Neural progenitor cell (in vitro differentiated cells): Measurements from ENCODE around the gene FTCD.

Experiments used
- EZH2 ChIP-seq: fragments of 200-600 bp; sonication (generic); IDR thresholded peaks from 2 replicates; pipeline ENCODE4 v1.6.1; 2017; ENCODE audit warnings: antibody characterized with exemption, mild to moderate bottlenecking, moderate library complexity
- EZH2phosphoT487 ChIP-seq: fragments of 200-600 bp; sonication (generic); IDR thresholded peaks from 2 replicates; pipeline ENCODE4 v1.6.1; 2017; ENCODE audit warnings: antibody characterized with exemption

DNA sequence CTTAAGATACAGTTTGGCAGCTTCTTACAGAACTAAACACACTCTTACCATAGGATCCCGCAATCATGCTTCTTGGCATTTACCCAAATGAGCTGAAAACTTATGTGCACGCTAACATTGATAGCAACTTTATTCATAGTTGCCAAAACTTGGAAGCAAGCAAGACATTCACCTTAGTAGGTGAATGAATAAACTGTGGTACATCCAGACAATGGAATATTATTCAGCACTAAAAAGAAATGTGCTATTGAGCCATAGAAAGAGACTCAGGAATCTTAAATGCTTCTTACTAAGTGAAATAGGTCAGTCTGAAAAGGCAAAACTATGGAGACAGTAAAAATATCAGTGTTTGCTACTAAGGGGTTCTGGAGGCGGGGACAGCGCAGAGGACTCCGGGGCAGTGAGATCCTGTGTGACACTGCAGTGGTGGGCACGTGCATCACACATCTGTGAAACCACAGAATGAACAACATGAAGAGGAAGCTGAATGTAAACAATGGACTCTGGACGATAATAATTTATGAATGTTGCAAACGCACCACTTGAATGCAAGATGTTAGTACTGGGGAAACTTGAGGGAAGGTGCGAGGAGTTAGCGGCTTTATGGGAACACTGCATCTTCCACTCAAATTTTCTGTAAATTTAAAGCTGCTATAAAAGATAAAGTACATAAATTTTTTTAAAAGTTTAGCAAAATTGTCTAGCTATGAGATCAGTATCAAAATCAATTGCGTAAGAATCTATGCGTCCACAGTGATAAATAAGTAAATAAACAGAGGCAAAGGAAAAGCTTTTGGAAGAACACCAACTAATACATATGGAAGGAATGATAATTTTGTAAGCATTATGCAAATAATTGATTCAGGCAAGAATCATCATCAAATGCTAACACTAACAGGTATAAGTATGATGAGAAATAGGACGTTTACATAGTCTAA is 44.3 kb upstream of the FTCD start:
- TF ChIP-seq EZH2phosphoT487 (no peak), EZH2 (no peak)
